NCI-H748 (cell line): ENCODE results near the gene CCDC148.

Experiments used
- DNase-seq: peaks from one replicate; lab custom pipeline; 2025; ENCODE audit not compliant: unreplicated experiment; lab: John Stamatoyannopoulos, UW

Gene CCDC148

DNA sequence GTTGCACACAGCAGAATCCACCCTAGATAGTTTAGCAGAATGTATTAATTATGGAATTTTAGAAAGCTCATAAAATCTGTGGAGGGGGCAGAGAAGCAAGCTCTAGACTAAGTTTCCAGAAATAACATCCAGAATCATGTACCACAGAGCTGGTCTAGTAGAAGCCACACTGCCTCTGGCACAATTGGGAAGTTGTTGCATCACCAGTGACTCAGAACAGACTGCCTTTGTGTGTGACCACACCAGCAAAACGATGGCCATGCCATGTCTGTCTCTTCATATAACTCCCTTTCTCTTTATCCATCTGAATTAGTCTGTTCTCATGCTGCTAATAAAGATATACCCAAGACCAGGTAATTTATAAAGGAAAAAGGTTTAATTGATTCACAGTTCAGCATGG, 158.9 kb downstream of the CCDC148 start:
- no peak for DNase-seq

DNA sequence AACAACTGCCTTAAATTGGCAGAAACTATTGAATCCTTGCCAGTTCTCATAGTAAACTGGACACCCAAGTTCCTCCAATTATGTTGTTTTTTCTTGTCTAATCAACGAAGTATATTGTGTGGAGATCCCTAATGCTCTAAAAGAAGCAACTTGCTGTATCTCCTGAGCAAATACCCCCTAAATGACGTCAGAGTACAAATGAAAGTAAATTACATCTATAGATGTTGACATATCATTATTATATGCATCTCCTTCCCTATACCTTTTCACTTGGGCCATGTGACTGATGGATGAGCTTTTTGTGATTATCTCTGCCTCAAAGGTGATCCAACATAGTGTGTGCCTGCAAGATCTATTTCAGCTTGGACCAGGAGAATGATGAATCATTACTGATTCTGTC, 159.4 kb downstream of the CCDC148 start:
- DNase-seq, result peak; percentile 75

DNA sequence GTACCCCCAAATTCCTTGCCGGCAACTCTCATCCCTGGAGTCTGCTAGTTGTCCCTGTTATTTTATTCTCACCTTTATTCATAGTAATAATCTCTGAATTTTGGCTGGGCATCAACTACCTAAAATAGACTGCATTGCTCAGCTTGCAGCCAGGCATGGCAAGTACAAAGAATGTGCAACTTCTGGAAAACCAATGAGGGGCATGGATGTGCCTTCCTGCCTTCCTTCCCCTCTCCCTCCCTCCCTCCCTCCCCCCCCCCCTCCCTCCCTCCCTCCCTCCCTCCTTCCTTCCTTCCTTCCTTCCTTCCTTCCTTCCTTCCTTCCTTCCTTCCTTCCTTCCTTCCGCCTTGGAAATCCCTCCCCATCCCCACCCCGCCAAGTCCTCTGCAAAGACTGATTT, 162.8 kb downstream of the CCDC148 start:
- DNase-seq, result no peak

DNA sequence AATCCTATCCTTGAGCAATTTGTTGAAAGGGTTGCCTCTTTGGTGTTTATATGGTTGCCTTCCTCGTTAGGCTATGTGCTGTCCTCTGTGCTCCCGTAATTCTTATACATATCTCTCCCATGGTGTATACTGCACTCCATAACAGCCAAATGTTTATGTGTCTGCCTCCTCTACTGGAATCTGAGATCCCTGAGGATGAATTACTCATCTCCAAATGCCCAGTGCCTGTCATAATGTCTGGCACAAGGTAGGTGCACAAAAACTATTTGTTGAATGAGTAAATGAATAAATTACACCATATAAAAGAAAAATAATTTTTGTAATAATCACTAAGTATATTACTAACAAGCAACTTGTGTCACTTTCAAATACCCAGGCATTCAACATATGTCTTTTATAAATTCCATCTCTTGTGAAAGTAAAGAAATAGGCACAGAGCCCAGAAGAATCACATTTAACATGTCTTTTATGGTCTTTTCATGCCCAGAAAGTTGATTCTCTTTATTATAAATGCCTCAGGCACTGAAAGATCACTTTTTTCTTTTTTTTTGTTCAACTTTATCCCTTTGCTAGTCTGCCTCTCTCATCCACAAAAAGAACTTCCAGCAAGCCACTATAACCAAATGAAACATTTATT, 164.9 kb downstream of the CCDC148 start:
- DNase-seq, result no peak

DNA sequence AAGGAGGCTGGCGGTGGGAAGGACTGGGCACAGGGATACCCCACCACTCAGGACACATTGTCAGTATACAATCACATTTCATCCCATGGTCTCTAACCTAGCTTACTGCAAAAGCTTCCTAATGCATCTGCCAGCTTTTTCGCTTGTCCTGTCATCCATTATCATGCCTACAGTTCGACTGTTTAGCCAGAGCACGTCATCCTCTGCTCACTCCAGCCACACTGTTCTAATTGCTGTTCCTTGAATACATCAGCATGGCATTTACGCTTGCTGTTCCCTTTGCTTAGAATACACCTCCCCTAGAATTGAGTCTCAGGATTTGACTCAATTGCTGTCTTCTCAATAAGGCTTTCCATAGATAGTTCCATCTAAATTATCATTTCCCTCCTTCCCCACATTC, 166.3 kb downstream of the CCDC148 start:
- no peak for DNase-seq

DNA sequence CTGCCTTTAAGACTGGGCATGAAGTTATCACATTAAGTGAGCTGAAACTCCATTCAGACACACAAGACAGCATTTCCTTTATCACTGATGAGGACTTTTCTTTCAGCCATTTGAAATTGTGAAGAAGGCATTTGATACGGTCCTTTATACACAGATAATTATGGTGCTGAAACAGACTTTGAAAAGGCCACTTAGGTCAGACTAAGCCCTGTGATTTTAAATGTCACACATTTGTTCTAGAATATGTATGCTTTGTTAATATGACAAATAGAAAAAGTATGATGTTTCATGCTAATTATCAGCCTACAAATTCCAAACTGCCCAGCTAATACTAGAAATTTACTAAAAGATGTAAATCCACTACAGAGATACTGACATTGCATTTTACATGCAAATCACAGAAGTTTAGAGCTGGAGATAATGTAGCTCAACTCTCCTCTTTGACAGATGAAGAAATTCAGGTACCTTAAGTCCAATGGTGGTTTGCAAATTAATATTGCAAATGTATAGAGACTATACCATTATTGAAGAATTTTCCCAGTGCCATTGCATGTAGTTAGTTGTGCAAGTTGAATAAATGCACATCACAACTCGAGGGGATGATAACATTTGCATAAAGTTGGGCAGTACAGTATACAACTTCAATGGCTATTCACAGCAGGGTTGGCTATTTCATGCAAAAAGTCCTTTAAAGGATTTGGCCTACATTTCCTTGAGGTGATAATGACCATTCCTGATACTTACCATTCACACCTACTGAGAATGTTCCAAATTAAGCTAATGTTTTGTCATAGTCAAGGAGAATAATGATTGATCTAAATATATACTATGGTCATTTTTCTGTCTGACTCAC, 179.7 kb downstream of the CCDC148 start:
- no peak for DNase-seq

DNA sequence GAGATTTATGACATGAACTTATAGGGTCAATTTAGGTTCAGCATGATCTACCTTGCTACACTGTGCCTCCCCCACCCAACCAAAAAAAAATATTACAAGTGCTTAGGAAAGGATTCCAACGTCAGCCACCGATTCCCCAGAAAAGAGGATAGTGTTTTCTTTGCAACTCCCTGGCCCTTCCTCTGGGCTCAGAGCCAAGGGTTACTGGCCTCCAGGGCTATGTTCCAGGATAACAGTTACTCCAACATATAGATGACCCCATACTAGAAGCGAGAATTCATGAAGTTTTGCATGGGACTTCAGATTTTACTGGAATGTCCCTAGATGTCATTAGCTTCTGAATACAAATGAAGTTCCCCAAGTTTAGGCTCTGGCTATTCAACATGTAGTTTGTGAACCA, 182.8 kb downstream of the CCDC148 start:
- DNase-seq, result no peak

DNA sequence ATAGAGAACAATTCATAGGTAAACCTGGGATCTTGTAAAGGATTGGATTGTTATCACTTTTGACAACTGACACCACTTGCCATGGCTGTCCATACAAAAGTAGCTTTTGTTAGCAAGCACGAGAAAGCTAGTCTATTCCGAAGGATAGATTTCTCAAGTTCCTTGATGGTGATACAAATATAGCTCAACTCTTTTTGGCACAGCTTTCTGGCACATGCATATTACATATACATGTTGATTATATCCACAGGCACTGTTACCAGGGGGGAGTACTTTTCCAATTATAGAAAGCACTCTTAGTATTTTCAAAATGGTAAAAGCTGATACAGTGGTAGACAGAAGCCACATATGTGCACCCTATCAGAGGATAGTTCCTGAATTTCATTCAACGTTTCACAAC, 186.0 kb downstream of the CCDC148 start:
- no peak for DNase-seq

DNA sequence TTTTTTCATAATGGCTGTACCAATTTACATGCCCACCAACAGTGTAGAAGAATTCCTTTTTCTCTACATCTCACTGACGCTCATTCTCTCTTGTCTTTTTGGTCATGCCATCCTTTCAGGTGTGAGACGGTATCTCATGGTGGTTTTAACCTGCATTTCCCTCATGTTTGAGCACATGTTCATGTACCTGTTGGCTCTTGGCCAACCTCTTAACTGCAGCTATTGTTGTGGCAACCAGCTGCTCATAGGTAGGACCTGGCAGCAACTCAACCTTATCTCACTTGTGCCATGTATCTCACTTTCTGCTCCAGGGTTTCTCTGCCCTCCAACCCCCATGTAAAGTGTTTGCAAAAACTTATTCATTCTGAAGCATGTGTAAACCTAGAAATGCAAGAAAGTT, 187.4 kb downstream of the CCDC148 start:
- peak; percentile 97 for DNase-seq

DNA sequence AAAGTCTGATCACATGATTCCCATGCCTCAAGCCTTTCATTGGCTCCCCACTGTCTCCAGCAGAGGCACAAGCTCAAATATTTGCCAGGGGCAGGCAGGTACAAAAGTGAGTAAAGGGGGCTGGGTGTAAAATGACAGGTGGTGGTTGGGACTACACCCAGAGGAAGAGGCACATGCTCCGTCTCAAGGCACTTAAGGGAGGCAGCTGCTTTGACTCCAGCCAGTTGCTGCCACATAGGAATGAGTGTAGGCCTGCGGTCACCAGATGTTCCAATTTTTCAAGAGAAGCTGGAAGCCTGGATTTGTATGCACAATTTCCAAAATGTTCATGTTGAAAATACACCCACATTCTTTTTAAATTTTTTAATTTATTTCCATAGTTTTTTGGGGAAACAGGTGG, 190.4 kb downstream of the CCDC148 start:
- DNase-seq, result peak; percentile 85

DNA sequence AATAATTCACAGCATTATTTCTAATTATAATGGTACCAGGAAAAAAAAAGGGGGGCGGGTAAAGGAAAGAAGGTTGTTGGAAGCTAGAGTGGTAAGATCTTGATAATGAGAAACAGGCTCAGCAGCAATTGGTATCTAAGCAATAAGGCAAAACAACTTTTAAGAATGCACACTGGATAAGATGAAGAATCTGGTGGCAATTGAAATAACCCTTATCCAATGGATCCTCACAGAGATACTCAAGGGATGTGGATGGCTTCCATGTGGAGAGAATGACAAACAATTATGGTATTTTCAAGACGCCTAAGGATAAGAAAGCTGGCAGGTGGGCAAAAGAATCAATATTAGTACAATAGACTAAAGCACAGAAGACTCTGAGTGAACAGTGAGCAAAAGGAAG, 201.3 kb downstream of the CCDC148 start:
- DNase-seq, result peak; percentile 81

DNA sequence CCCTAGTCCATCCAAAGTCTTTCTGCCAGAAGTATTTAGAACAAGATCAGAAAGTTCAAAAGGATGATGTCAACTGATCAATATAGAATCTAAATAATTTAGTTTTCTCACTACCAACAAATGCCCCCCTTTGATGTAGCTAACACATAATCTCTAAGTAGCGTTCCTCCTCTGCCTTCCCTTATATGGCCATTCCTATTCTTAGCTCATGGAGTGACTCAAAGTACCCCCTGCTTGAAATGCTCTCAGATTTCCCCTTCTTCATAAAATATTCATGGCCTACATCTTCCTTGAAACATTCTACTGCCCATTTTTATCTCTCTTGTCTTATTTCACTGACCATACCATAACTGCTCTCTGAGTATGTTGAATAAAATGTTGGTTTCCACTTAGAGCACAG, 203.4 kb downstream of the CCDC148 start:
- no peak for DNase-seq

DNA sequence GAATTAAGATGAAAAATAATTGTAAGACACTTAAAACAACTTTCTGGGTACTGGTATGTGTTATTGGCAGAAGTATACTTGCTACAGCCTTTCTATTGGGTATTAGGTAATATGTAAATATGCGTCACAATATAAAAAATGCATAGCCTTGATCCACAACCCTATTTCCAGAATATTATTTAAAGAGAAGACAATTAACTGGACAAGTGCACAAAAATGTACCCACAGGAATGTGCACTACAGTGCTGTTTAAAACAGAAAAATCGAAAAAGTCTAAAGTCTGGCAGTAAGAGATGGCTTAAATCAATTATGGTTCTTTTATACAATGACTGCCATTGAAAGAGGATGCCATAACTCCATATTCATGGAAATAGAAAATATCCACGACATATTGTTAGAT, 205.2 kb downstream of the CCDC148 start:
- no peak for DNase-seq

DNA sequence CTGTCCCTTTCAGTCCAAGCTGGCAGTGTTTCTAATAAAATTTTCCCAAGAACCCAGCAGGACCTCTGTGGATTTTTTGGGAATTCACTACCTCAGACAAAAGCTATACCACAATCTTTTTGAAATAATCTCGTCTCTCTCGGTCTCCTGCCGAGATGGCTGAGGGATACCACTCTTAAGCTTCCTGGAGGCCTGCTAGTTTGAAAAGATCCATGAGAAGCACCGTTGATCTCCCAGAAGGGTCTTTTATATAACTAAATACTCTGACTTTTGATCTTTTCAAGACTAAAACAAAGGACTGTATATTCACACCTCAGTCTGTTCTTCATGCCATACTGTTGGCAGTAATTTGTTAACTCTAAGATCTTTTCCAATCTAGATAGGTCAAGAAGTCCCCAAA, 213.2 kb downstream of the CCDC148 start:
- no peak for DNase-seq

DNA sequence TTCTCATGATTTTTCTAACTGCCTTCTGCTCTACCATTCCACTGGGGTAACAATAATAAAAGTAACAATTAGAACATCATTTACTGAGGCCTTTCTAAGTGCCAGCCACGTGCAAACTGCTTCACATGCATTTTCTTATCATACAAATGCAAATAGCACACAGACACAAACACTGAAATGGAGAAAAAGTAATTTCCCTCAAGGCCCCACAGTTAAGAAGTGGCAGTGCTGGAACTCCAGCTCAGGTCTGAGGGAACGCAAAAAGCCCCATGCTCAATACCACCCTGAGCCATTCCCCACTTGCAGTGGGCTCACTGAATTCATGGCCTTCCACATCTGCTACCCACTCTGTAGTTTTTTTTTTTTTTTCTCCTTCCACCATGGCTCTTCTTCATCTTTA, 214.3 kb downstream of the CCDC148 start:
- no peak for DNase-seq

DNA sequence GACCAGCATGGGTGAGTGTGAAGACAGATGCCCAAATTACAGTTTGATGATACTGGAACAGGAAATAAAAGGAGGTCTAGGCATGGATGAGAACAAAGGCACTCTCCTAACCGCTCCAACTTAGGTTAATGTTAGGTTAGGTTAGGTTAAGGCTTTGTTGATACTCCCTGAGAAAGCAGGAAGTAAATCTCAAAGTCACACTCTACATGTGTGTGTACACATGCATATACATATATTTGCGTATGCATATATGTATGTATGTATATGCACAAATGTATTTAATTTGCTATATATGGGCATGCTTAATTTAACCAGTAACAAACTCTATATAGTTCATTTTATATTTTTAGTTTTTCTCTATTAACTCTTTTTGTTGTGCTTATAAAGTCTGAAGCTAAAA, 215.6 kb downstream of the CCDC148 start:
- DNase-seq, result peak; percentile 13

DNA sequence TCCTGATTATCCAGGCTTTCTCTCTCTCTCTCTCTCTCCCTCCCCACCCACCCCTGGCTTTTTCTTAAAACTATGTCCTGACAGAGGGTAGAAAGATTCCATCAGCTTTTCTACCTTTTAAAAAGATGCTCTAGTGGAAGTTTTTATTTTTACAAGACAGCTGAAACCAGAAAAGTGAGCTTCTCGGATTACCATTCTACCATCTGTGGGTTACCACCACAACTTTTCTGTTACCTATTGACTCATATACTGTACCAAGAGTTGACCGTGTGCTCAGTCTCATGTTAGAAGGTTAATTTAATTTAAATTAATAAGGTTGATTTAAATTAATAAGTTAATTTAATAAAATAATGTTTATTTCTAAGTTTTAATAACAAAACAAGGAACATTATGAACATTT, 217.3 kb downstream of the CCDC148 start:
- no peak for DNase-seq

DNA sequence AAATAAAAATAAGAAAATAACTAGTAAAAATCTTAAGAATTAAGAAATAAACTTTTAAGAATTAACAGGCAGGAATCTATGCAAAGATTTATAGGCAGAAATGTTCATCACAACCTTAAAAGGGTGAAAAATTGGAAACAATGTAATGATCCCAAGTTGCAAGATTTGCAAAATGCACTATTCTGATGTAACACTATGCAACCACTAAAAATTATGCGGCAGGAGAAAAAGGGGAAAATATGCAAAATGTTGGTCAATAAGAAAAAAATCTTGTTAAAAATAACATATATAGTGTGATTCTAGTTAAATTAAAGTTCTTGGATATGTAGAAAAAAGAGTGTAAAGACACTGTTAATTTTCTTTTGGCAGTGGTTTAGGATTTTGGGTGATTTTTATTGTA, 222.1 kb downstream of the CCDC148 start:
- no peak for DNase-seq

DNA sequence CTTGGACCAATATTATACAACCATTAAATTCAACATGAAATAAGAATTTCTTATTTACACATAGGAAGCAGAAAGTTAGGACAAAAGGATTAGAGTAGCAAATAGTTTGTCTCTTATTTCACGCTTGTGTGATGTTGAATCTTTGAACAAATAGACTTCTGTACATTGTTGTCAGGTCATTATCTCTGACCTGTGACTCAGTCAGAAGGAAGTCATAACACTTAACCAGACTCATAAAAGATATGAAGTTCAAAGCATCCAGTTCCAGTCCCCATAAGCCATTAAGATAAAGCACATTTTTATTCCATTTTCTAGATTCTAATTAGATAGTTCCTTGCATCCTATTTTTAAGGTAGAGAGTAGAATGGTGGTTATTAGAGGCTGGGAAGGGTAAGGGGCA, 224.1 kb downstream of the CCDC148 start:
- peak; percentile 33 for DNase-seq

DNA sequence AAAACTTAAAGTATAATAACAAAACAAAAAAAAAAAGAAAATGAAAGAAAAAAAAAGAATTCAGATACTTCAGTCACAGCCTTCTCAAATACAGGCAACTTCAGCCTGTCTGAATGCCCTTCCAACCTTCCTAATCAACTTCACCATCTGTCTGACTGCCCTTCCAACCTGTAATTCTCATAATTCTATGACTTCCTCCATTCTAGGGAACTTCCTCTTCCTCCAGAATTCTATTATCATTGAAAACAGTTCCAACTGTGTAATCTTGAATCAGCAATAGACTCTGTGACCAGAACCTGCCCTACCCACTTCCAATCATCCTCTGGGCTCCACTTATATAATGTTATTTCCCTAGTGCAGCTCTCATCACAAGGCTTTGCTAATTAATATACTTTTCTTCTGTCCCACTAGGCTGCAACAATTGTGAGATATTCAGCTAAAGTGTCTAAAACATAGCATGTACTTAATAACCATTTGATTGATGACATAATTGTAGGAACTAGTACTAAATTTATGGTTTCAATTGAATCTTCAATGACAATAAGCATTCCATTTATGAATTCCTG, 227.5 kb downstream of the CCDC148 start:
- DNase-seq, result no peak

DNA sequence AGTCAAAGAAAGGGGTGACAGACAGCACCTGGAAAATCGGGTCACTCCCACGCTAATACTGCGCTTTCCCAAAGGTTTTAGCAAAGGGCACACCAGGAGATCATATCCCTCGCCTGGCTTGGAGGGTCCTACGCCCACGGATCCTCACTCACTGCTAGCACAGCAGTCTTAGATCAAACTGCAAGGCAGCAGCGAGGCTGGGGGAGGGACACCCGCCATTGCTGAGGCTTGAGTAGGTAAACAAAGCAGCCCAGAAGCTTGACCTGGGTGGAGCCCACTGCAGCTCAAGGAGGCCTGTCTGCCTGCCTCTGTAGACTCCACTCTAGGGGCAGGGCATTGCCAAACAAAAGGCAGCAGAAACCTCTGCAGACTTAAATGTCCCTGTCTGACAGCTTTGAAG, 233.5 kb downstream of the CCDC148 start:
- DNase-seq, result peak; percentile 12
